GM12892 (cell line): ENCODE measurements around the gene PRKN.

ENCODE experiments used
- POLR2A ChIP-seq: IDR thresholded peaks from 2 replicates; pipeline ENCODE4 v1.6.1; 2011; ENCODE audit warnings: low read depth, low read length, control low read depth
- POLR2AphosphoS5 ChIP-seq: IDR thresholded peaks from 2 replicates; pipeline ENCODE4 v1.6.1; 2011; ENCODE audit warnings: low read depth, low read length, control low read depth
- TAF1 ChIP-seq: IDR thresholded peaks from 2 replicates; pipeline ENCODE4 v1.6.1; 2011; ENCODE audit warnings: low read depth, mild to moderate bottlenecking, control low read depth, low read length, borderline replicate concordance

DNA sequence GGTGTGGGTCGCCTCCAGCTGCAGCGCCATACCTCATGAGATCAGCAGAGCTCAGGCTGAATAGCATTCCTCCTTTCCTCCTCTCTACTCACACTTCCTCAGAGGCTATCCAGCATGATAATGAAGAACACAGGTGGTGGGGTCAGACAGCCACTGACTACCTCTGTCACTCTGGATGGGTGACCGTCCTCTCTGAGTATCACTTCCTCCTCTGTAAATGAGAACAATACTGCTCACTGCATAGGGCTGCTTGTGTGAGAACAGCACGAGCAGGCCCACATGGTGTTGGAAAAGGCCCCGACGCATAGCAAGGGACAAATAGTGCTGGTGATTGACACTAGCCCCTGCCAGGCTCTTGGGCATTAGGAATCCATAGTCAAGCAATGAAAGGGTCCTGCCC is 239.1 kb downstream of the PRKN start:
- TF ChIP-seq POLR2A, result no peak
- no peak for TF ChIP-seq TAF1
- no peak for TF ChIP-seq POLR2AphosphoS5
